Liver (tissue), 9 donors: ENCODE results near the gene TLR1. TPM values are rescaled to one million over a fixed set of nuclear protein-coding genes. Genes with fewer than 3 reads are reported as not detected.

ENCODE experiments used
- DNase-seq: peaks from one replicate; pipeline ENCODE4 v3.0.0-alpha.2; 2017; ENCODE audit warnings: low spot score
- H3K27ac ChIP-seq, 2 donors: one replicate each; pipeline ENCODE4 v1.7.0; 2013; ENCODE audit warnings: inconsistent platforms in 2 of 2, low read length in 2 of 2, control low read depth in 1 of 2, low read depth in 1 of 2, mild to moderate bottlenecking in 1 of 2
- H3K27me3 ChIP-seq, 4 donors: one replicate each; pipeline versions ENCODE4 v1.6.1 to v1.7.0; 2013; ENCODE audit warnings: low read length in 3 of 4, inconsistent platforms in 1 of 4, mild to moderate bottlenecking in 1 of 4, moderate library complexity in 1 of 4; ENCODE audit not compliant: control insufficient read depth in 4 of 4, insufficient read depth in 4 of 4
- H3K36me3 ChIP-seq, 4 donors: one replicate each; pipeline versions ENCODE4 v1.6.1 to v1.7.0; 2013; ENCODE audit warnings: low read length in 3 of 4, mild to moderate bottlenecking in 3 of 4, low read depth in 1 of 4, moderate library complexity in 1 of 4; ENCODE audit not compliant: control insufficient read depth in 4 of 4, insufficient read depth in 3 of 4
- H3K4me1 ChIP-seq, 4 donors: one replicate each; pipeline versions ENCODE4 v1.6.1 to v1.7.0; 2013; ENCODE audit warnings: low read length in 3 of 4, mild to moderate bottlenecking in 3 of 4, moderate library complexity in 1 of 4; ENCODE audit not compliant: control insufficient read depth in 4 of 4, insufficient read depth in 4 of 4
- H3K4me3 ChIP-seq, 3 donors: one replicate each; pipeline versions ENCODE4 v1.6.1 to v1.7.0; 2013; ENCODE audit warnings: low read length in 3 of 3, control low read depth in 1 of 3, low read depth in 1 of 3, mild to moderate bottlenecking in 1 of 3
- H3K9ac ChIP-seq, 2 donors: one replicate each; pipeline ENCODE4 v1.7.0; 2013; ENCODE audit warnings: low read length in 2 of 2, mild to moderate bottlenecking in 2 of 2, moderate library complexity in 2 of 2, control low read depth in 1 of 2, low read depth in 1 of 2
- H3K9me3 ChIP-seq, 4 donors: one replicate each; pipeline versions ENCODE4 v1.6.1 to v1.7.0; 2013; ENCODE audit warnings: low read length in 3 of 4; ENCODE audit not compliant: control insufficient read depth in 4 of 4
- ATF3 ChIP-seq: IDR thresholded peaks from 2 replicates; pipeline ENCODE4 v1.6.1; 2016; ENCODE audit warnings: antibody characterized with exemption
- CTCF ChIP-seq: fragments of 150-350 bp; IDR thresholded peaks from 2 replicates; pipeline ENCODE4 v1.5.1; 2017; ENCODE audit warnings: improper control_type of control experiment, low read depth, low read length; ENCODE audit not compliant: missing input control
- EGR1 ChIP-seq, 2 donors: IDR thresholded peaks; 2 replicates each; pipeline ENCODE4 v1.6.1; 2016 to 2018; ENCODE audit warnings: antibody characterized with exemption in 2 of 2, low read depth in 2 of 2
- FOXA1 ChIP-seq: IDR thresholded peaks from 2 replicates; pipeline ENCODE4 v1.6.1; 2016; ENCODE audit warnings: antibody characterized with exemption
- FOXA2 ChIP-seq: IDR thresholded peaks from 2 replicates; pipeline ENCODE4 v1.6.1; 2016; ENCODE audit warnings: antibody characterized with exemption
- GABPA ChIP-seq, 2 donors: IDR thresholded peaks in 1 of 2; conservative IDR thresholded peaks in 1 of 2; 2 replicates each; pipeline ENCODE4 v1.6.1; 2016; ENCODE audit warnings: antibody characterized with exemption in 2 of 2, mild to moderate bottlenecking in 1 of 2, moderate library complexity in 1 of 2
- HNF4A ChIP-seq, 2 donors: conservative IDR thresholded peaks; 2 replicates each; pipeline ENCODE4 v1.6.1; 2016; ENCODE audit warnings: antibody characterized with exemption in 2 of 2, mild to moderate bottlenecking in 2 of 2
- HNF4G ChIP-seq: IDR thresholded peaks from 2 replicates; pipeline ENCODE4 v1.6.1; 2016; ENCODE audit warnings: antibody characterized with exemption
- JUND ChIP-seq, 2 donors: IDR thresholded peaks; 2 replicates each; pipeline ENCODE4 v1.6.1; 2016; ENCODE audit warnings: antibody characterized with exemption in 2 of 2
- MAX ChIP-seq: IDR thresholded peaks from 2 replicates; pipeline ENCODE4 v1.6.1; 2016; ENCODE audit warnings: antibody characterized with exemption
- NR2F2 ChIP-seq: IDR thresholded peaks from 2 replicates; pipeline ENCODE4 v1.6.1; 2016; ENCODE audit warnings: antibody characterized with exemption
- RAD21 ChIP-seq, 2 donors: IDR thresholded peaks; 2 replicates each; pipeline ENCODE4 v1.6.1; 2016; ENCODE audit warnings: antibody characterized with exemption in 2 of 2, mild to moderate bottlenecking in 2 of 2
- REST ChIP-seq: IDR thresholded peaks from 2 replicates; pipeline ENCODE4 v1.6.1; 2016; ENCODE audit warnings: antibody characterized with exemption, mild to moderate bottlenecking
- SP1 ChIP-seq: IDR thresholded peaks from 2 replicates; pipeline ENCODE4 v1.6.1; 2018; ENCODE audit warnings: antibody characterized with exemption, mild to moderate bottlenecking
- YY1 ChIP-seq: IDR thresholded peaks from 2 replicates; pipeline ENCODE4 v1.6.1; 2016; ENCODE audit warnings: antibody characterized with exemption, mild to moderate bottlenecking
- ZBTB33 ChIP-seq: IDR thresholded peaks from 2 replicates; pipeline ENCODE4 v1.6.1; 2016; ENCODE audit warnings: antibody characterized with exemption
- WGBS: extraction: QIAGEN DNeasy Blood & Tissue Kit; methylation state at CpG from one replicate; pipeline ENCODE4 v1.1.7; 2013; 5-methylcytosine and 5-hydroxymethylcytosine counted together
- polyA plus RNA-seq, 2 donors: library from polyadenylated mRNA; stranded (reverse) in 1 of 2; unstranded in 1 of 2; fragments of 200-250 nt in 1 of 2; fragments of >200 nt in 1 of 2; fragmentation: Nextera tagmentation in 1 of 2; extraction: Ambion mirVana in 1 of 2; gene quantifications; one replicate each; pipeline versions ENCODE4 v1.2.1 to v1.2.3, GENCODE V29; 2013 to 2015
- total RNA-seq, 2 donors: library from RNA; depleted of rRNA; stranded (reverse); fragments of >200 nt; gene quantifications; one replicate each; pipeline ENCODE4 v1.2.3, GENCODE V29; 2014
- donor health status: healthy.
- donor health status: healthy.
- donor health status: healthy.
- donor health status: healthy.
- donor health status: healthy.

The TLR1 gene
- total and polyA plus RNA-seq, 4 donors: 2.7 to 10.0 (median 6.4) TPM

- TF ChIP-seq ZBTB33 (no peak), FOXA2 (no peak), RAD21 (IDR thresholded peaks at IDR 0.05) (no peak)
- H3K36me3 ChIP-seq: no peaks in the 10 kb centered on the region
- no peaks in the 10 kb centered on the region for H3K27me3 ChIP-seq
- H3K27ac ChIP-seq: no peak overlapping the region
- DNase-seq: no peak
- H3K9me3 ChIP-seq: no peaks in the 10 kb centered on the region
- H3K4me3 ChIP-seq: no peak overlapping the region
- no peaks in the 10 kb centered on the region for H3K4me1 ChIP-seq
- 93% methylated on average over 2 of the region's 2 CpGs for WGBS
- H3K9ac ChIP-seq: no peak overlapping the region
Measured at GRCh38 chr4:38769857-38770256, 34.7 kb downstream of the TLR1 start.

GRCh38 chr4:38769441-38769840 lies 35.1 kb downstream of the TLR1 start:
- Histone ChIP-seq H3K27ac (no peak overlapping the region), H3K27me3 (no peaks in the 10 kb centered on the region), H3K4me3 (no peak overlapping the region), H3K9ac (no peak overlapping the region), H3K4me1 (no peaks in the 10 kb centered on the region), H3K9me3 (no peaks in the 10 kb centered on the region), H3K36me3 (no peaks in the 10 kb centered on the region)
- TF ChIP-seq HNF4A (conservative IDR thresholded peaks at IDR 0.05) (no peak), FOXA1 (no peak), GABPA (IDR thresholded peaks at IDR 0.05 in 1 of 2, conservative IDR thresholded peaks at IDR 0.05 in 1 of 2) (no peak), MAX (no peak), JUND (IDR thresholded peaks at IDR 0.05) (no peak), YY1 (no peak), CTCF (no peak), NR2F2 (no peak)
- no peak for DNase-seq
- WGBS: 65% methylated on average over 2 of the region's 2 CpGs

GRCh38 chr4:38768968-38769394 lies 35.6 kb downstream of the TLR1 start:
- no peak overlapping the region for H3K27ac ChIP-seq
- TF ChIP-seq REST (no peak), CTCF (no peak), SP1 (no peak), FOXA1 (no peak), FOXA2 (no peak), MAX (no peak), HNF4G (no peak), NR2F2 (no peak), JUND (IDR thresholded peaks at IDR 0.05) (no peak), EGR1 (IDR thresholded peaks at IDR 0.05; ENCODE audit: low read depth in 2 of 2) (no peak), ATF3 (no peak), HNF4A (conservative IDR thresholded peaks at IDR 0.05) (no peak)

More at GRCh38 chr4:38768968-38769394, 35.6 kb downstream of the TLR1 start:
- Histone ChIP-seq H3K9me3 (no peaks in the 10 kb centered on the region), H3K27me3 (no peaks in the 10 kb centered on the region), H3K4me3 (no peak overlapping the region), H3K4me1 (no peaks in the 10 kb centered on the region), H3K9ac (no peak overlapping the region), H3K36me3 (no peaks in the 10 kb centered on the region)
- DNase-seq: no peak
- WGBS: 76% methylated on average over 5 of the region's 5 CpGs
